GM10266 (cell line): ENCODE data around the gene POLR2E.
A peak's percentile ranks its signal among the peaks of the same experiment; 100 is the strongest.

Experiments used
- DNase-seq: peaks from one replicate; pipeline ENCODE4 v3.0.0; 2012; ENCODE audit errors: extremely low spot score
- CTCF ChIP-seq: IDR thresholded peaks from 2 replicates; pipeline ENCODE4 v1.5.1; 2012; ENCODE audit warnings: mild to moderate bottlenecking, low read depth; ENCODE audit not compliant: control insufficient read depth, insufficient read depth; ENCODE audit errors: missing control alignments

POLR2E gene

GRCh38 chr19:1079566-1080111 is 15.5 kb downstream of the POLR2E start:
- no peak for TF ChIP-seq CTCF
- no peak for DNase-seq

GRCh38 chr19:1076951-1077350 is 18.2 kb downstream of the POLR2E start:
- peak; percentile 96 for DNase-seq
- TF ChIP-seq CTCF: no peak

- no peak for TF ChIP-seq CTCF
- DNase-seq: no peak
Measured at GRCh38 chr19:1076046-1076386, 19.2 kb downstream of the POLR2E start.

- peak; percentile 98 for DNase-seq
- no peak for TF ChIP-seq CTCF
Measured at GRCh38 chr19:1074544-1075283, 20.5 kb downstream of the POLR2E start.

- DNase-seq: no peak
- no peak for TF ChIP-seq CTCF
Measured at GRCh38 chr19:1073956-1074517, 21.1 kb downstream of the POLR2E start.

GRCh38 chr19:1073063-1073955 is 21.9 kb downstream of the POLR2E start:
- DNase-seq: no peak
- TF ChIP-seq CTCF: no peak
